Left renal cortex interstitium (tissue), 4 donors: ENCODE data around the gene POMT1. TPM values are rescaled to one million over a fixed set of nuclear protein-coding genes. Genes with fewer than 3 reads are reported as not detected.

Experiments
- DNase-seq, 4 donors: peaks; one replicate each; pipeline ENCODE4 v3.0.0-alpha.2; 2013; ENCODE audit warnings: low read depth in 4 of 4, low spot score in 2 of 4, missing footprints in 1 of 4
- polyA plus RNA-seq, 4 donors: library from polyadenylated mRNA; unstranded; fragments of 120-200 nt; gene quantifications; one replicate each; pipeline ENCODE4 v1.2.1, GENCODE V29; 2013; ENCODE audit not compliant: insufficient read length in 4 of 4

The POMT1 gene
- polyA plus RNA-seq, 4 donors = 29.0 to 54.6 (median 43.6) TPM

- no peak for DNase-seq
Measured at GRCh38 chr9:131522257-131523085, 19.8 kb downstream of the POMT1 start.

- DNase-seq = no peak
Measured at GRCh38 chr9:131523086-131523388, 20.3 kb downstream of the POMT1 start.

- DNase-seq = no peak
Measured at GRCh38 chr9:131523451-131524435, 21.0 kb downstream of the POMT1 start.

GRCh38 chr9:131524665-131525315, 22.1 kb downstream of the POMT1 start:
- no peak for DNase-seq

- no peak for DNase-seq
Measured at GRCh38 chr9:131525643-131526565, 23.2 kb downstream of the POMT1 start.

GRCh38 chr9:131528186-131528585, 25.5 kb downstream of the POMT1 start:
- no peak for DNase-seq

GRCh38 chr9:131528886-131529505, 26.3 kb downstream of the POMT1 start:
- DNase-seq = no peak

GRCh38 chr9:131529597-131530545, 27.2 kb downstream of the POMT1 start:
- DNase-seq = no peak

GRCh38 chr9:131530546-131530919, 27.8 kb downstream of the POMT1 start:
- DNase-seq = no peak

GRCh38 chr9:131530920-131531832, 28.5 kb downstream of the POMT1 start, which contains the start of gene UCK1:
TSS of gene UCK1 (minus strand) at chr9:131531263. CDS start at chr9:131531174, 89 bp downstream.
- peak in 2 of 4 donors; percentile 74 to 77 for DNase-seq

GRCh38 chr9:131534721-131535237, 32.1 kb downstream of the POMT1 start:
- DNase-seq = no peak

- no peak for DNase-seq
Measured at GRCh38 chr9:131537946-131538345, 35.2 kb downstream of the POMT1 start.

GRCh38 chr9:131539223-131539923, 36.7 kb downstream of the POMT1 start:
- no peak for DNase-seq

GRCh38 chr9:131543141-131543540, 40.4 kb downstream of the POMT1 start:
- no peak for DNase-seq

- DNase-seq = peak in 1 of 4 donors; percentile 69
Measured at GRCh38 chr9:131545003-131545785, 42.5 kb downstream of the POMT1 start, which contains the start of gene PRRT1B. TSS of gene PRRT1B (plus strand) at chr9:131545523. CDS start at chr9:131545616, 93 bp downstream.
